HG03439 (cell line): ENCODE results near the gene ATP5IF1.

Source experiments
- ATAC-seq: cut with Tn5 transposase; IDR thresholded peaks from one replicate; pipeline ENCODE4 v1.9.1; 2021; ENCODE audit warnings: mild to moderate bottlenecking, moderate library complexity; ENCODE audit not compliant: unreplicated experiment

ATP5IF1 gene

DNA sequence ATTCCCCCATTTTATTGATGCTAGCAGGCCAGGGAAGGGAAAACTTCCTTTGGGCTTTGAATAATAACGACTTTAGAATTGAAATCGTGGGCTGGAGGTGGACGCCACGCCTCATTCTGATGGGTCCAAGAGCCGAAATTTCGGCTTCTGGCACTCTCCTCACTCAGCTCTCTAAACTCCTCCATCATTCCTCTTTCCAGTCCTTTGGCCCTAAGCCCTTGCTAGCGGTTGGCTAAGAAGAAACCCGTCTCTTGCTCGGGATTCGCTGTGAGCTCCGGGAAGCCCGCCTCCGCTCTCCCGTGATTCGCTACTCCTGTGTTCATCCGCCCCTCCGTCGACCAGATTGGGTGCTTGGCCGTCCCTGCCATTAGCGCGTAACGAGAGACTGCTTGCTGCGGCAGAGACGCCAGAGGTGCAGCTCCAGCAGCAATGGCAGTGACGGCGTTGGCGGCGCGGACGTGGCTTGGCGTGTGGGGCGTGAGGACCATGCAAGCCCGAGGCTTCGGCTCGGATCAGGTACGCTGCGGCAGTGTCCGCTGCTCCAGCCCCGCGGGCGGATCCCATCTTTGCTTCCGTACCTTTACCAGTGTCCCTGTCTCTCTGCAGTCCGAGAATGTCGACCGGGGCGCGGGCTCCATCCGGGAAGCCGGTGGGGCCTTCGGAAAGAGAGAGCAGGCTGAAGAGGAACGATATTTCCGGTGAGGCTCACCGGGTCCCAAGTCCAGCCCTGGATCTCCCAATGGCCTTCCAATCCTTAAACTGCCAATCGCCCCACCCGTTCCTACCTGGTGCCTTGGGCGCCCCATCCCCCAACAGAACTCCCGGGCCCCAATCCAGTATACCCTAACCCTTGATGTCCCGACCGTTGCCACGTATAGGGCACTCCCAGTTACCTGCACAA, at the start of gene ATP5IF1:
TSS of gene ATP5IF1 (plus strand) at position 370 of the 901 bp plus-strand sequence. CDS start at position 430, 60 bp downstream.
- peak; percentile 79 for ATAC-seq

DNA sequence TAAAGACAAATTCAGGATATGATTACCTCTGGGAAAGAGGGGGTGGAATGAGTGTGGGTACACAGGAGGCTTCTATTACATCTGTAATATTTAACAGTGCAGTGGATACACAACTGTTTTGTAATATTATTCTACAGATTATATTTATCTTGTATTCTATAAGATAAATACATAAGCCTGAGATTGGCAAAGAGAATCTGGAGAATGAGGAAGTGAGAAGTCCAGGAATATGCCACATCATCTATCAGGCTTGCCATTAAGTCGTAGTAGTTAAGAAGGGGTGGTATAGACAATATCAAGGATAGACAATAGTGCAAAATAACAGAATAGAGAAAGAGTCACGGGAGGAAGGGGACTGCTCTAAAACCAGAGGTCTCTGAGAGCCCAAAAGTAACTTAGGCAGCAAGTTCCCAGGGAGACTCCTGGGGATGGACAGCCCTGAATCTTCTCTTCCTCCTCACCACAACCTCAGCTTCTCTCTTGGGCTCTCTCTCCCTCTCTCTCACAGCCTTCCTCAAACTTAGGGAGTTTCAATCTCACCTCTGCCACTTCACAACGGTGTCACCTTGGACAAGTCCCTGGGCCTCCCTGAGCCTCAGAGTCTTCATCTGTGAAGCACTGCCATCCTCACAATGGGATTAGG, 45.5 kb upstream of the ATP5IF1 start:
- ATAC-seq: no peak

DNA sequence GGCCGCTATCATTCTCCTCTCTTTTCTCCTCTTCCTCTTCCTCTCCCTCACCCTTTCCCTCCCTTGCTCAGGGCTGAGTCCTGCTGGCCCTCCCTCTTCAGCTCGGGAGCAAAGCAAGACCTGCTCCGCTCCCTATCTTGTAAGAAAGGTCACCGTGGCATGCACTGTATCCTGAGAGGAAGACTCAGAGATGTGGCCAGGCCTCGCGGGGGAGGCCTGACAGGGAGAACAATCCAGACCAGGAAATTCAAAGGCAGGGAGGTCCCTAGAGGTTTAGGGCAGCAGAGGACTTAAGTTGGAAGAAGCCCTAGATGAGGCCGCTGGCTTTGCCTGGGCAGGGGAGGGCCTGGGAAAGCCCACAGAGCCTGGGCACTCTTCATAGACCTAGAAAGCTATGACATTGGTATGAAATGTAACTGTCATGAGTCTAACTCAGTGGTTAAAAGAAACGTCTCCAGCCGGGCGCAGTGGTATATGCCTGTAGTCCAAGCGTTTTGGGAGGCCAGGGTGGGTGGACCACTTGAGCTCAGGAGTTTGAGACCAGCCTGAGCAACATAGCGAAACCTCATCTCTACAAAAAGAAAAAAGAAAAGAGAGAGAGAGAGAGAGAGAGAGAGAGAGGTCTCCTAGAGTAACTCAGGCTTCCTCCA, 44.8 kb upstream of the ATP5IF1 start:
- no peak for ATAC-seq

DNA sequence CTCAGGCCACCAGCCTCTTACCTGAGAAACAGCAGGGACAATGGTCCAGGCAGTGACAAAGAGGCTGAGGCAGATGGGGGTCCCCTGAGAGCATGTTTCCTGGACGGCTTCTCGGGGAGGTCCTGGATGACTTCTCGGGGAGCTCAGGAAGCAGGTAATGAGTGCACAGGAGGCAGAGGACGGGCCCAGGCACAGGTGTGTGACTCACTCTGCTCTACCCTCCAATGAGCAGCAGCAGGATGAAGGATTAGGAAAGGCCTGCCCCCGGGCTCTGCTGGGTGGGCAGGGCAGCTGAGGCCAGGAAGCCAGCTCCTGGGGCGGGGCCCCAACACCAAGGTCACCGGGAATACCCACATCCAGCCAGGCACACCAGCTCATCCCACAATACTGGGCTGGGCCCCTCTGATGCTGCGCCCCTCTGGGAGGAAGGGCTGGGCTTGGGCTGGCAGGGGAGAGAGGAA, 42.2 kb upstream of the ATP5IF1 start:
- ATAC-seq: no peak

DNA sequence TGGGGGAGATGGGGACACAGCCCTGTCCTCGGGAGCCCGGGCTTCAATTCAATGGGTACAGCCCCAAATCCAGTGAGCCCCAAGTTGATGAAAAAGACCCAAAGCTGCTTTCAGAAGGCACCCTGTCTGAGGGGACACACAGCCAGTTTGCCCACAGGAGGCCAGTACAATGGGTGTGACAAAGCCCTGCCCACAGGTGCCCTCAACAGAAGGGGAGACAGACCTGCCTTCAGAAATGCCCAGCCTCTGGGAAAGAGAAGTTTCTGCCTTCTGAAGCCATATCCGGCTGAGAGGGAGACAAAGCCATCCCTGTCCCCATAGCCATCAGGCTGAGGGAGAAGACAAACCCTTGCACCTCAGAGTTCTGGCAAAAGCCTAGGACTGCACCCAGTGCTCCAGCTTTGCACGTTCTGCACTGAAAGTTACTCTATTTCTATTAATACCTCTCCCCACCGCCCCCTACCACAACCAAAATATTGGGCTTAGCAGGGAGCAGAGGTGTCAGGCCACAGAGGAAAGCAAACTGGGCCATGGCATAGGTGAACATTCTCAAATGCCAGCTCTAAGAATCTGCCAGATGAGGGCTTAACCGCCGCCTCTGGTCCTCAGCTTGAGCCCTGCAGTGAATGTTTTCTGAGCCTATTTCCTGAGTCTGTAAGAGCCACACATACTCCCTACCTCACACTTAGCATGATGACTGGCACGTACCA, 41.4 kb upstream of the ATP5IF1 start:
- no peak for ATAC-seq

DNA sequence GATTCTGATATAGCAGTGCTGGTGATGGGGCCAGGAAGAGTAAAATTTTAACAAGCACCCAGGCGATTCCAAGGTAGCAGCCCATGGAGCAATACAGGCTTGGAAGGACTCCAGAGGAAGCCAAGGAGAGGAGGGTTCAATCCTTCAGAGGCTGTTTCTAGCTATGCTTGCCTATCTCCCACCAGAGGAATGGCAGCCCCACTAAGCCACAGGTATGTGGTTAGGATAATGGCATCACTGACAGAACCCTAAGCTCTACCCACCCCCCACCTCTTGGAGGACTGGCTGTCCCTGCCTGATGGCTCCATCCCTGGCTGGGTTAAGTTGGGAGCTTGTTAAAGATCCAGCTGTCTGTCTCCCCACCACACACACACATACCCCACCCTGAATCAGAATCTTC, 40.1 kb upstream of the ATP5IF1 start:
- ATAC-seq: no peak

DNA sequence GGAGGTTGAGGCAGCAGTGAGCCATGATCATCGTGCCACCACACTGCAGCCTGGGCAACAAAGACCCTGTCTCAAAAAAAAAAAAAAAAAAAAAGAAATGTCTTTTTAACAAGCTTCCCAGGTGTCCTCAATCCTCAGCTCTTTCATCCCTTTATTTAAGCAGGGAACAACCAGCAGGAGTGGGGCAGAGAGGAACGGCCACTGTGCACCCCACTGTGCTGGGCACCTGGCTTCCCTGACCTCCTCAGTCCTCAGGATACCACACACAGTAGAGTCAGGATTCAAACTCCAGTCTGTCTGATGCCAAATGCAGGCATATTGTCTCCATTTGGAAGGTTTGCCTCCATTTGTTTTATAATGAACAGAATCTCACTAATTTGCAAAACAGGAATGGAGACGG, 39.6 kb upstream of the ATP5IF1 start:
- ATAC-seq: no peak

DNA sequence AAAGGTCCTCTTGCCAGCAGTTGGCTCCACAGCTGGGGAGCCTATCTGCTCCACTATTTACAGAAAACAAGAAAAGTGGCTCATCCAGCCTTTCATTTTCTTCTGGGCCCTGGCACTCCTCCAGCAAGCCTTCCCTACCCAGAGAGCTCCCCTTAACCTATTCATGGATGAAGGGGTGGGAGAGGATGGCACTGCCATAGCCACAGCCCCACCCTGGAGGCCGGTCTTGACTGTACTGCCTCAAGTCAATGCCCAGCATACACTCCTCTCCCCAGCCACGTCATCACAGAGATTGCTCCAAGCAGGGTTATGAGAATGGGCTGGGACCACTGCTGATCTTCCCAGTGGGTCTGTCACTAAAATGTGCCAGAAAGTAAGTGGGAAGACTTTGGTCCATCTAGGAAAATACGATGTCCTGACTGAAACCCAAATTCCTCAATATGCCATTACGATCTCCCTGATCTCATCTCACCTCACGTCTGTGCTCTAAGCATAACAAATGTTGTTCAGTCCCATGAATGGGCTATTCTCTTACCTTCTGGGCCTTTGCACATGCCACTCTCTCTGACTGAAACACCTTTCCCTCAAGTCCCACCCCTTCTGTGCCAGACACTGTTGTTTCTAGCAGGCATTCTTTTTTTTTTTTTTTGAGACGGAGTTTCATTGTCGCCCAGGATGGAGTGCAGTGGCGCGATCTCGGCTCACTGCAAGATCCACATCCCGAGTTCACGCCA, 38.1 kb upstream of the ATP5IF1 start:
- ATAC-seq: no peak

DNA sequence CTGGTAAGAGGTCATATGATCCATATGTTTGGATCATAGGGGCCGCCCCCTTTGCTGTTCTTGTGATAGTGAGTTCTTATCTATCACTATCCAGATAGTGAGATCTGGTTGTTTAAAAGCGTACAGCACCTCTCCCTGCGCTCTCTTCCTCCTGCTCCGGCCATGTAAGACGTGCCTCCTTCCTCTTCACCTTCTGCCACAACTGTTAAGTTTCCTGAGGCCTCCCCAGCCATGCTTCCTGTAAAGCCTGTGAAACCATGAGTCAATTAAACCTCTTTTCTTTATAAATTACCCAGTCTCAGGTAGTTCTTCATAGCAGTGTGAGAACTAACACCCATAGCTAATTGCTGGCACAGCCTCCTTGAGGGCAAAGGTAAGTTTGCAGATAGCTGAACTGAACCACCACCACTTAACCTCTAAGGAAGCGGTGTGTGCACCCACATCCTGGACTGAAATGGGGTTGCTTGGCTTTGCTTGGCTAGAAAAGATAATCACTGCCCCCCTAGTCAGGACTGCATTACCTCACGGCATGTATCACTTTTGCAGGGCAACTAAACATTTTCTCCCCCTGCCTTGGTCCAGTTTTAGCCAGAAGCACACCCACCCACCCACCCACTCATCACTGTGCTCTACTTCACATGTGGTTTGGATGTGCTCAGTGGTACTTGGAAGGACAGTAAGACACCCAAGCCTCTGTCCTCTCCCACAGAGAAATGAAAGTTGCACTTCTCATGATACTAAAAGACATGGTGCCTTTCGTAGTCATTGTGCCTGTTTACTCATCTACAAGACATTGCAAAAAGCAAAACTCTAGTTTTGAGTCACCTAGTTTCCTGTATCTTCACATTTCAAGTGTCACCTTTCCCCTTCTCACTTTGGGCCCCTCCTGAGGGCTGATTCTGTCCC, 36.3 kb upstream of the ATP5IF1 start:
- ATAC-seq: peak; percentile 80

DNA sequence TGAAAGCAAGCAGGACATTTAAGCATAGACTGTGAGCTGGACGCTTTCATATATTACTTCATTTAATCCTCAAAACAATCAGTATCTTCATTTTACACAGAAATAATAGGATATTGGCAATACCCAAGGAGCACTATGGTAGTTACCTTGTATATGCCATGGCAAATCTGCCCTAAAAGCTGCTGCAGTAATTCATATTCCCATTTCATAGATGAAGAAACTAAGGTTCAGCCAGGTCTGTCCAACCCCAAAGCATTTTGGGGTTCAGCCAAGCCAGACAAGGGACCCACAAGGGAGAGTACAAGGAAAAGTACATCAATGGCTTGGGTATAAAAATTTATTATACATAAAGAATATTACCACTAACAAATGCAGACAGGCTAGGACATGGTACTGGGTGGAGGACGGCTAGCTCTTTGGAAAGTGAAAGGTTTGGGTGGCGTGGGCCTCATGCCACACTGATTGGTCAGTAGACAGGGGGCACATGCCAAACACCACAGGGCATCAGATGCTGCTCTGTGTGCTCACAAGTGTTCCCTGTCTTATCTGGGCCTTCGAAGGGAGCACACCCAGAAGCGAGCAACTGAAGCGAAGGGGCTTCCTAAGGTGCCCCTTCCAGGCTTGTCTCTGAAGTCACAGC, 35.6 kb upstream of the ATP5IF1 start:
- no peak for ATAC-seq

DNA sequence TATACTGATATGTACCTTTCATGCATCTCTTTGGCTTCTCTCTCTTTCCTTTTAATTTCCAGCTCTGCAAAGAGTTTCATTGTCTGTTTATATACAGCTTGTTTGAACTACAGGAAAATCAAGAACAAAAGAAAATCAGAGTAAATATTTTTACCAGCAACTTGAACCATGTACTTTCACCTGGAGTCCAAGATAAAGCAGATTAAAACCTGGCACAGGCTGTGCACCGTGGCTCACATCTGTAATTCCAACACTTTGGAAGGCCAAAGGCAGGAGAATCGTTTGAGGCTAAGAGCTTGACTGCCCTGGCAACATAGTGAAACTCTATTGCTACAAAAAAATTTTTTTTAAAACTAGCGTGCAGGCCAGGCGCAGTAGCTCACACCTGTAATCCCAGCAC, 30.7 kb upstream of the ATP5IF1 start:
- no peak for ATAC-seq

DNA sequence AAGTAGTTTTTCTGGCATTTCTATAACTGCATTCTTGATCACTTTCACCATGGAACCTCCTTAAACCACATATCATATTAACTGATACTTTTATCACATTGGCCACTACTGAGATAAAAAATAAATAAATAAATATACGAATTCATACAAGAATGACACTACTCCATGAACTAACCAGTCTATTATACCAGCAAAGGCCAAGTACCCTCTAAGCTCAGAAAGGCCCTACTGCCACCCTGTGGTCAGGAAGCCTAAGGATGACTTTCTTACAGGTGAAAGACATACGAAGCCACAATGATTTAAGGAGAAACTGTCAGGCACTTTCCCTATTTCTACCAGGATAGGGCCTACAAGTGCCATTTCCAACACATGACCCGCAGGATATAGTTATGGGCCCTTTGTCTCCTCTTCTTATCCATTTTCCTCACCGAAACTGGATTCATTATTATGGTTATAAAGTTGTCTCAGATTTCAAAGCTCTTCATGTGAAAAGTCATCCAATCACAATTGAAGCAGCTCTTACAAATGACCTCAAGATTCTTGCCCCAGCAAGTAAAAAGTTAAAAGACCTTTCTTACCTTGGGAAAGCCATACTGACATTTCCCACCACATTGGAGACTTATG, 27.0 kb upstream of the ATP5IF1 start:
- ATAC-seq: no peak

DNA sequence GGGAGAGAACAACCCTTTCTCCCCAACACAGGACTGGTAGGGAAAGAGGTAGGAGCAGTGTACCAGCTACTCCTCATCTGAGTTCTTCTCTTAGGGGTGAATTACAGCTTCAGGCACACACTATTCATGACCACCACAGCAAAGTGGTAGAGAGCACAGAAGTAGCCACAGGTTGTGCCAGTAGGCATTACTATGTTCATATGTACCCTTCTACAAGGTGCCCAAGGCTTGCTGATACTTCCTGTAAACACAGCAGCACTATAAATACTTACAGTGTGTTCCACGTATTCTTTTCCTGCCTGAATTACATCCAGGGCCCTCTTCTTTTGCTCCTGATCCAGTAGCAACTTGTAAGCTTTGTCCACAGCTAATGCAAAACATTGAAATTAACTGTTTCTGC, 26.2 kb upstream of the ATP5IF1 start:
- no peak for ATAC-seq

DNA sequence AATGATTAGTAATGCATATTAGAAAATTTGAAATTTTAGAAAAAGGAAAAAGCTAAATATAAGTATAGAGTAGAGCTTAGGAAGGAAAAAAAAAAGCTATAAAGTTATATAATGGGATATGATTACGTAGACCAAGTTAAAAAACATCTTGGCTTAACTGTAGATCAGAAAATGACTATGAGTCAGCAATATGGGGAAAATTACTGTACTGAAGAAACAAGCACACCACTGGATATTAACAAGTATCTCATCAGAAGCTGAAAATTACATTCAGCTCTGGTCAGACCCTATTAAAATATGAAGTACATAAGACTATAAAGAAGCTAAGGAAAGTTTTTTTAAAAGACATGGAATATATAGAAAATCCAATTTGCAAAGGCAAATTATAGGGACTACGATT, 22.6 kb upstream of the ATP5IF1 start:
- ATAC-seq: no peak

DNA sequence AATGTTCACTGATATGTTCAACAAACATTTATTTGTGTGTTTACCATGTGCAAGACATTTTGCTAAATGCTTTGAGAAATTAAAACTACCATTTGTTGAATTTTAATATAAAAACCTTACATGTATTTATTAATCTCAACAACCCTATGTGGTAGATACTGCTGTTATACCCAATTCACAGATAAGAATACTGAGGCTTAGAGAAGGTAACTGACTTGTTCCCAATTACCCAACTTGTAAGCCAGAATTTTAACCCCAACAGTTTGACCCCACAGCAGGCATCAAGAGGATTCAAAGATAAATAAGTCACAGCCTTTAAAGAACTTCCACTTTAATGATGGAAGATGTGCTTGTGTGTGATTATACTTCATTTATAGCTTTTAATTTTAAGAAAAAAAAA, 6.8 kb upstream of the ATP5IF1 start:
- no peak for ATAC-seq

DNA sequence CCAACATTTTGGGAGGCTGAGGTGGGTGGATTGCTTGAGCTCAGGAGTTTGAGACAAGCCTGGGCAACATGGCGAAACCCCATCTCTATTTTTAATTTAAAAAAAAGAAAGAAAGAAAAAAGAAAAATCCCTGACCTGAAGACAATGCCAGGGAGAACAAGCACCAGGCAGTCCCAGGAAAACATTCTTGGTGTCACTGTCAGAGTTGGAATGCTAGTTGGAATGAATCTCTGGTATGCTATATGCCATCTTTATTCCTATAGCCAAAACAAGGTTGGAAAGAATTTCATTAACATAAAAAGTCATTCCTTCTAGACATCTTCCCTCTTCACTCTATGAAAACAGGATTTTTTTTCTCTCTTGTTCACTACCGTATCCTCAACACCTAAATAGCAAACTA, 5.9 kb upstream of the ATP5IF1 start:
- no peak for ATAC-seq

DNA sequence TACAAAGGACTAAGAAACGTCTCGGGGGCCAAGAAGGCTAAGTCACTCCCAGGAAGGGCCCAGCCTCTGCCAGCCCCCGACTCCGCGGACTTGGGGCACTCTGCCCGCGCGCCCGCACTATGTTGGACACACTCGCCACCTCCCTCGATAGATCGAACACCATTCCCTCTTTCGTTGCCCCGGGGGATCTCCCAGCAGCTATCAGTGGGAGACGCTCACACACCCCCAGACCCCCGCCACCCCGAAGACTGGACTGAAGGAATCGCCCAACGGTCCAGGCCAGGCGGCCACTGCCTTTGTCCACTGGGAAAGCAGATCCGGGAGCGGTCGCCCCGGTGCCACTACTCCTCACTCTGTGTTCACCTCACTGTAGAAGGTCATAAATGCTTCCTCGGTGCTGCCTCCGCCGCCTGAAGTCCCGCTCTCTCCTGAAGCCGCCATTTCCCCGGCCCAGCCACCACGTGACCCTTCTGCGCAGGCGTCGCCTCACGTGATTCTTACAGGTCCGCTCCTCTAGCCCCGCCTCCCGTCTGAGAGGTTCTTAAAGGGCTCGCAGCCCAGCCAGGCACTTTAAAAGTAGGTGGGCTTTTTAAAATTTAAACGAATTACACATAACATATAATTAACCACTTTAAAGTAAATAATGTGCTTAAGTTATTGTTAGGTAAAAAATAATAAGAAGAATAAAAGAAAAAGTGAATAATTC, 3.2 kb upstream of the ATP5IF1 start, which contains the start of gene DNAJC8:
TSS of gene DNAJC8 (minus strand) at position 472 of the 706 bp plus-strand sequence. CDS start at position 441, 31 bp downstream.
- peak; percentile 56 for ATAC-seq

DNA sequence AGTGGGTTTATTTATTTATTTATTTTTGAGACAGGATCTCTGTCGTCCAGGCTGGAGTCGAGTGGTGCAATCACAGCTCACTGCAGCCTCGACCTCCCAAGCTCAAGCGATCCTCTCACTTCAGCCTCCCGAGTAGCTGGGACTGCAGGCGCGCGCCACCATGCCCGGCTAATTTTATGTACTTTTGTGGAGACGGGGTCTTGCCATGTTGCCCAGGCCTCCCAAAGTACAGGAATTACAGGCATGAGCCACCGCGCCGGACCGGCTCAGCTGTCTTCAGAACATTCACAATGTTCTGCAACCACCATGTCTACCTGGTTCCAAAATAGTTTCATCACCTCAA, 2.7 kb upstream of the ATP5IF1 start:
- ATAC-seq: no peak
